H7 (cell line): Measurements from ENCODE around the gene CBX8. TPM values are rescaled to one million over a fixed set of nuclear protein-coding genes. Genes with fewer than 3 reads are reported as not detected.

Experiments
- DNase-seq: peaks from one replicate; pipeline ENCODE4 v3.0.0; 2012
- H3K27me3 ChIP-seq: 2 replicates; pipeline ENCODE4 v1.6.0; 2011; ENCODE audit warnings: mild to moderate bottlenecking, low read length; ENCODE audit not compliant: control insufficient read depth, insufficient read depth
- H3K36me3 ChIP-seq: replicated peaks from 2 replicates; pipeline ENCODE4 v1.5.1; 2011; ENCODE audit warnings: low read length; ENCODE audit not compliant: control insufficient read depth, insufficient read depth
- H3K4me3 ChIP-seq: 2 replicates; pipeline ENCODE4 v1.5.1; 2011; ENCODE audit warnings: low read depth, mild to moderate bottlenecking, control low read depth, low read length, moderate library complexity; ENCODE audit not compliant: insufficient read depth
- total RNA-seq: library from RNA; depleted of rRNA; stranded (reverse); fragments of >200 nt; shearing (Covaris generic); gene quantifications from 2 replicates; pipeline ENCODE4 v1.2.3, GENCODE V29; 2014

Gene CBX8
- total RNA-seq, 1 experiment from 2014 or later, result 1.4 TPM

GRCh38 chr17:79818026-79818758 lies 21.3 kb upstream of the CBX8 start:
- no peak overlapping the region for H3K4me3 ChIP-seq
- H3K27me3 ChIP-seq, result peaks cover 81% of the 10 kb centered on the region
- H3K36me3 ChIP-seq, result no peaks in the 10 kb centered on the region
- no peak for DNase-seq

- Histone ChIP-seq H3K4me3 (no peak overlapping the region), H3K36me3 (no peaks in the 10 kb centered on the region), H3K27me3 (peaks cover 93% of the 10 kb centered on the region)
- peak; percentile 81 for DNase-seq
These were observed 19.1 kb upstream of the CBX8 start for GRCh38 chr17:79815836-79816461.

DNA sequence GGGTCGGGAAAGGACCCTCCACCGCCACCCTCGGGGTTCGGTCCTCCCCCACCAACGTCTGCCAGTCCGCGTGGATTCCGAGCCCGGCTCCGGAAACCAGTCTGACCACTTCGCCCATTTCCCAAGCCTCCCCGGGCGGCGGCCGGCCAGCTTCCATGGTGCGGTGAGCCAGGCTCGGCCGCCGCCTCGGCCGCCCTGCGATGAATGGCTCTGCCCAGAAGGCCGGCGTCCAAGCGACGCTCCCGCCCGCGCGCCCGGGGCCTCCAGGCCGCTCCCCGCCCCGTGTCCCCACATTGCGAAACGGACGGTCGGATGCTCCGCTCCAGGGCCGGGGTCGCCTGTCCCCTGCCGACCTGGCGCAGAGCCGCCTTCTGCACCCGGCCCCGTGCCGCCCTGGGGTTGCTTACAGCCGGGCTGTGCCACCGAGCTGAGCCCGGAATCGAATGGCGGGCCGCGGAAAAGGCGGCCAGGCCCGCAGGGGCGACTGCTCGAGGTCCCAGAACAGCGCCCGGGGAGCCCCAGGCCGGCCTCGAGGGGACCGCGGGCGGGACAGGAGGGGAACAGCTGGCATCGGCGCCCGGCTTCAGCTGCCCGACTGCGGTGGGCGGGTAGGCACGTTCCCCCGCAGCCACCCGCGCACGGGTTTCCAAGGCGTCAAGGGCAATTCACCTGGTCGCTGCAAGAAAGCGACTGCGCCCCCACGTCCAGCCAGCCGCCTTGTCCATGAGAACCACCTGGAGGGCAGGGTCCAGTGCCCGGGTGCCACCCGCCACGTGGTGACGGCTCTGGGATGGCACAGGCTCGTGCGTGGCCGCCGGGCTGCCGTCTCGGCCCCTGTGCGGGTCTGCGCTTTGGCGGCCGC lies 18.3 kb upstream of the CBX8 start:
- no peaks in the 10 kb centered on the region for H3K36me3 ChIP-seq
- DNase-seq, result peak; percentile 83
- H3K4me3 ChIP-seq, result peak overlapping the region; percentile 10; the same call in 1 of the 2 replicates
- peaks cover 97% of the 10 kb centered on the region for H3K27me3 ChIP-seq

GRCh38 chr17:79814127-79814973 lies 17.5 kb upstream of the CBX8 start:
- peak; percentile 84 for DNase-seq
- peaks cover 94% of the 10 kb centered on the region for H3K27me3 ChIP-seq
- peak overlapping the region; percentile 10; the same call in 1 of the 2 replicates for H3K4me3 ChIP-seq
- no peaks in the 10 kb centered on the region for H3K36me3 ChIP-seq

DNA sequence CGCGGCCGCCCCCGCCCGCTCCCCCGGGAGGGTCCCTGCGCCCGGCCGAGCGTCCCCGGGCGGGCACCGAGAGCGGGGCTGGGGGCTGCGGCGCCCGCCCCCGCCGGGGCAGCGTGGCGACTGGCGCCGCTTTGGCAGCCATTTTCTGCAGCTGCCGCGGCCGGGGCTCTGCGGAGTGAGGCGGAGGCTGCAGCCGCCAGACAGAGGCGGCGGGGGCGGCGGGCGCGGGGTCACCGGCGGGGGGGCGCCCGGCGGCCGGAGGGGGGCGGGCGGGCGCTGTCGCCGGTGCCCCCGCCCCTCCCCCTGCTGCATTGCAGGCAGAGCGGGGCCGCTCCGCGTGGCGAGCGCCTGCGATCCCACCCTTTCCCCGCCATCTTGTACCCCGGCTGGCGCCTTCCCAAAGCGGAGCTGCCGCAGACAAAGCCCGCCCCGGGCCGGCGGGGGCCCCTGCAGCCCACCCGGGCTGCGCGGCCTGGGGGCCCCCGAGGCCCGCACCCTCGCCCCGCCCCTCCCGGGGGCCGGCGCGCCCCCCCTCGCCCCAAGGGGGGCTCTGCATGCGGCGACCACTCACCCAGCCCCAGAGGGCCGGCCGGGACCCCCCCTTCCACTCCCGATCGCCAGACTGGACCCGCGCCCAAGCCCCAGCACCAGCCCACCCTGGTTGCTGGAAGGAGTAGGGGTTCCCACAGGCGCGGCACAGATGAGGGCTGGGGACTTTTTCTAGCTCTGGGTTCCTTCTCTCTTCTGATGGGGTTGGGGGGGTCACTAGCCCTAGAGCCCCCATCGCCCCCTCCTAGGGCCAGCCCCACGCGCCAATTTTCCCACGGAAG lies 16.6 kb upstream of the CBX8 start:
- peak; percentile 86 for DNase-seq
- Histone ChIP-seq H3K36me3 (no peaks in the 10 kb centered on the region), H3K27me3 (peaks cover 94% of the 10 kb centered on the region), H3K4me3 (peak overlapping the region; percentile 16; the same call in 1 of the 2 replicates)

GRCh38 chr17:79812353-79813258 lies 15.7 kb upstream of the CBX8 start:
- H3K27me3 ChIP-seq, result peaks cover 94% of the 10 kb centered on the region
- H3K4me3 ChIP-seq, result peak overlapping the region; percentile 12
- no peaks in the 10 kb centered on the region for H3K36me3 ChIP-seq
- peak; percentile 76 for DNase-seq

GRCh38 chr17:79811868-79812352 lies 15.0 kb upstream of the CBX8 start:
- no peak overlapping the region; the same call in 1 of the 2 replicates for H3K4me3 ChIP-seq
- peaks cover 94% of the 10 kb centered on the region for H3K27me3 ChIP-seq
- DNase-seq, result no peak
- H3K36me3 ChIP-seq, result no peaks in the 10 kb centered on the region

DNA sequence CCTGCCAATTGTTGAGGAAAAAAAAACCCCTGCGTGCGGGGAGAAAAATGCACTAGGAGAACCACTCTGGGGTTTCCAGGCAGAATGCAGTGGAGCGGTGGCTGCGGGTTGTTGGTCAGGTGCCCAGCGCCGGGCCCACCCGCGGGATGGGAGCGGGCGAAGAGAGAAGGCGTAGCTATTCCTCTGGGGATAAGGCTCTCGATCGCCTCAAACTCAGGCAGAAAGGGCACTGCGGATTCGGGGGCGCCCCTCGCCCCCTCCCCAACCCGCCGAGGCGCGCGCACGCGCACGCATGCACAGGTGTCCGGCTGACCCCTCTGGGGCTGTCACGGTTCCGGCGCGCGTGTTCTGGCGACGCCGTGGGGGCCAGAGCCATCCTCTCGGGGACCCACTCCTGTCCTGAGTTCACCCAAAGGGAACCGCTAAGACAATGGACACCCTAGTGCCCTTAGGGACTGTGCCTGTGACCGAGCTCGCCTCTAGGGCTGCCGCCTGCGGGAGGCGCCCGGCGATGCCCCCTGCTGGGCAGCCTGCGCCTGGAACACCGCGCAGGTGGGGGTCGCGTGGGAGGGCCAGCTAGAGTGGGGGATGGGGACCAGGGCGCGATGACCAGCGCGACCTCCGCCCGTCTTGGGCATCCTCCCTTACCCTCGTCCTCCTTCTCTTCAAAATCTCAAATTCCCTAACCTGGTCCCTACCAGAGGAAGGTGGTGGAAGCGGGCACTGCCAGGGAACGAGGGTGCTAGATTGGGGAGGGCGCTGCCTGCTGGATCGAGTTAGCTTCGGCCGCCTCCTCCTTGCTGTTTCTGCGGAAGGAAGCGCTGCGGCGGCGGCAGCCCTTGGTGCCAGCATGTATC lies 14.4 kb upstream of the CBX8 start:
- Histone ChIP-seq H3K36me3 (no peaks in the 10 kb centered on the region), H3K27me3 (peaks cover 94% of the 10 kb centered on the region), H3K4me3 (peak overlapping the region; percentile 17; the same call in 1 of the 2 replicates)
- DNase-seq, result peak; percentile 85

DNA sequence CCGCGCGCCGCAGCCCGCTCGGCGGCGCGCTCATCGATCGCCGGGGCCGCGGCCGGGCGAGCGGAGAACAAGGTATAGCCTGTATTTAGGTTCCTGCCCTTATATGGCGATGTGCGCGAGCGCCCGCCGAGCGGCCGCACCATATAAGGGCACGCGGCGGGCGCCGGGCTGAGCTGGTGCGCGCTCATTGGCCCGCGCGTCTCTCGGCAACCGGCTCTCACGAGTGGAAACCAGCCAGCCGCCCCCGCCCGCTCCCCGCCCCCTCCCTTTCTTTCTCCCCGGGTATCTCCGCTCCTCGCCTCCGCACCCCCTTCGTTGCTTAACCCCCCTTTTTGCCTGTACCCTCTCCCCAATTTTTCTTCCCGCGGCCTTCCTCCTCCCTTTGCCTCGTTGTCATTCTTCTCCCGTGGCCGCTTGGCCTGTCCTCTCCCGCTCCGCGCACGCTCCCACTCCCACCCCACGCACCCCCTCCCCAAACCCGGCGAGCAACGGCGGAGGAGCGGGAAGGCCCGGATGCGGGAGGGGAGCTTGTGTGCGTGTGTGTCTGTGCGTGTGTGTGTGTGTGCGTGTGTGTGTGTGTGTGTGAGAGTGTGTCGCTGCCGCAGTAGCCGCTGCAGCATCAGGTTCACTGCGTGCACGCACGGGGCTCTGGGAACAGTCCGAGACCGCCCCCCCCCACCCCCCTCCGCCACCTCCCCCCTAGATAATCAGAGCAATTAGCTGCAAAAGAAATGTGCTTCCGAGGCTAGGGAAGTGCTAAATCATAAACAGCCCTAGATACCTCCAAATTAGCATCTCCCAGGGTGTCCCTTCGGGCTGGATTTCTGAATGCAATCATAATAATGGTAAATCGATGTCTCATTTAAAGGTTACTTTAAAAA lies 13.5 kb upstream of the CBX8 start:
- peak; percentile 98 for DNase-seq
- no peaks in the 10 kb centered on the region for H3K36me3 ChIP-seq
- H3K27me3 ChIP-seq, result peaks cover 94% of the 10 kb centered on the region
- H3K4me3 ChIP-seq, result peak overlapping the region; percentile 26; the same call in 1 of the 2 replicates

GRCh38 chr17:79809530-79810129 lies 12.8 kb upstream of the CBX8 start:
- Histone ChIP-seq H3K4me3 (peak overlapping the region; percentile 10; the same call in 1 of the 2 replicates), H3K36me3 (no peaks in the 10 kb centered on the region), H3K27me3 (peaks cover 94% of the 10 kb centered on the region)
- peak; percentile 74 for DNase-seq
